Neuron (in vitro differentiated cells): ENCODE results near the gene AK6.
"Not testable (repeated sequence)": the region's sequence is repeated elsewhere in the genome, so short reads cannot be mapped to it uniquely, and the experiment has no call there.

Experiments
- H2AFZ ChIP-seq: one replicate; pipeline ENCODE4 v1.6.1; 2013; ENCODE audit warnings: low read depth, mild to moderate bottlenecking, inconsistent platforms, low read length, moderate library complexity
- H3K27me3 ChIP-seq: one replicate; pipeline ENCODE4 v1.6.1; 2013; ENCODE audit warnings: low read length; ENCODE audit not compliant: insufficient read depth
- H3K36me3 ChIP-seq: one replicate; pipeline ENCODE4 v1.6.1; 2013; ENCODE audit warnings: low read length; ENCODE audit not compliant: insufficient read depth
- H3K4me1 ChIP-seq: one replicate; pipeline ENCODE4 v1.6.1; 2013; ENCODE audit warnings: low read length; ENCODE audit not compliant: insufficient read depth
- H3K4me3 ChIP-seq: 2 replicates; pipeline ENCODE4 v1.5.1; 2013; ENCODE audit warnings: mild to moderate bottlenecking, low read length, moderate library complexity
- H3K9me3 ChIP-seq: one replicate; pipeline ENCODE4 v1.6.1; 2013; ENCODE audit warnings: low read length

AK6 gene

DNA sequence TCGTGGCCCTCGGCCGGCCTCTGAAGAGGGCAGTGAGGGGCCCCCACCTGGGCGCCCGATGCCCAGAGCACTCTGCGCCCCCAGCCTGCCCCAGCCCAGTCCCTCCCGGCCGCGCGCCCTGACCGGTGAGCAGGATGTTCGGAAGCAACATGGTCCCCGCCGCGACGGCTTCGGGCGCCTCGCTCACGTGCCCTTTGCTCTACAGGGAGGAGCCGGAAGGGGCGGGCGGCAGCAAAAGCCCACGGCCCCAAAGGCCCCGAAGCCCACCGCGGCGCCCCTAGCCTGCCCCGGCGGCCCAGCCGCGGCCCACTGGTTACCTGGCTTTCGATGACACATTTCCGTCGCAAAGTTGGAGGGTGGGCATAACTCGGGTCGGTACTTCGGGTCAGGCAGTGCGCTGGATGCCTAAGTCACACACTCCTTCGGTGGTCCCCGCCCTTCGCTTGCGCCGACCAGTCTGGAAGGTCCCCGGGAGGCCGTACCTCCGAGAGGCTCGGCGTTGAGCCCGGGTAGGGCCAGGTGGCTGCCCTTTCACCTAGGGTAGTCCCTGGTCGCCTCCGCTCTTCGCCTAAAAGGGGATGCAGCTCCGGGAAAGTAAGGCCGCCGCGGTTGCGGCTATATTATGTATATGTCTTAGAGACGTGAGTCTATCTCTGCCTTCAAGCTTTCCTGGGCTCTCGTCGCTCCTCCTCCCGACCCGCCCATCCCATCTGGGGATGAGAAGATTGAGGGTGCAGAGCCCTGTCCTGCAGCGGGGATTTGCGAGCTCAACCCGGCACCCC, at the start of gene AK6, which contains the start of the genes RAD17 and TAF9:
TSS of gene AK6 (minus strand) at position 181 of the 782 bp plus-strand sequence. CDS start at position 151, 30 bp downstream.
TSS of gene RAD17 (plus strand) at position 479 of the 782 bp plus-strand sequence. CDS start 2,391 bp downstream, outside the sequence.
TSS of gene TAF9 (minus strand) at position 181 of the 782 bp plus-strand sequence. CDS start 3,783 bp downstream, outside the sequence.
- Histone ChIP-seq H3K36me3 (peaks cover 35% of the 10 kb centered on the region), H3K27me3 (no peaks in the 10 kb centered on the region), H3K4me3 (peak within 1 kb of the TSS; percentile 88), H3K9me3 (no peaks in the 10 kb centered on the region), H3K4me1 (peaks cover 22% of the 10 kb centered on the region), H2AFZ (peak within 1 kb of the TSS; percentile 62)

- Histone ChIP-seq H3K36me3 (peaks cover 17% of the 10 kb centered on the region), H3K27me3 (no peaks in the 10 kb centered on the region), H2AFZ (no peak overlapping the region), H3K4me1 (no peaks in the 10 kb centered on the region), H3K4me3 (no peak overlapping the region), H3K9me3 (peaks cover 10% of the 10 kb centered on the region)
Measured at GRCh38 chr5:69418554-69418953, 49.2 kb upstream of the AK6 start.

DNA sequence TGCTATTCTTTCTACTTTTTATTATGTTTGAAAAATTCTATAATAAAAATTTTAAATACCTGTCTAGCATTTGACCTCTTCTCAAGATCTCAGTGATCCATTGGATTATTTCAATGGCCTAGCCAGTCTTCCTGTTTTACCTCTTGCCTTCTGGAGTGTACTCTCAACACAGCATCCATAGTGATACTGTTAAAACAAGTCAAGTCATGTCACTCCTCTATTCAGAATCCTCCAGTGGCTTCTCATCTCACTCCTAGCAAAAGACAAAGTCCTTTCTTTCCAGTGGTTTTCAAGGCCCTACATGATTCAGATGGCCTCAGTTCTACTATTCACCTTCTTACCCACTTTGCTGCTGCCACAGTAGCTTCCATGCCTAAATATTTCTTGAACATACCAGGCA, 47.4 kb upstream of the AK6 start:
- H3K9me3 ChIP-seq, result peaks cover 10% of the 10 kb centered on the region
- no peak overlapping the region for H3K4me3 ChIP-seq
- H3K4me1 ChIP-seq, result no peaks in the 10 kb centered on the region
- no peak overlapping the region for H2AFZ ChIP-seq
- H3K36me3 ChIP-seq, result peaks cover 28% of the 10 kb centered on the region
- no peaks in the 10 kb centered on the region for H3K27me3 ChIP-seq

DNA sequence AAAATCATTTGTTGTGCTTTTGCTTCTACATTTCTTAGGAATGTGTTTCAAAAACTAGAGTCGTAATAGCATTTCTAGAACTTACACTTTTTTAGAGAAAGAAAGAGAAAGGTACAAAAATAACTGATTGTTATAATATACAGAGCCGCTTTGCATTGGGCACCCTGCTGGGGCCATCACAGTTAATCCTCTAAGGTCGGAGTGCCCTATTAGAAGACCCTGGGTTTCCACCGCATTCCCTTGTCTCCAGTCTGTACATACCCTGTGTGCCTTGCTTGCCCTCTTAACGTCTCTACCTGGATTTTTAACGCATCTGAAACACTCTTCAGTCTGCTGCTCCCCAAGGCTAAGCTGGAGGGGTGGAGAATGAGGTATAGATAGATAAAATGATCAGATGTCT, 46.9 kb upstream of the AK6 start:
- H3K36me3 ChIP-seq, result peaks cover 32% of the 10 kb centered on the region

DNA sequence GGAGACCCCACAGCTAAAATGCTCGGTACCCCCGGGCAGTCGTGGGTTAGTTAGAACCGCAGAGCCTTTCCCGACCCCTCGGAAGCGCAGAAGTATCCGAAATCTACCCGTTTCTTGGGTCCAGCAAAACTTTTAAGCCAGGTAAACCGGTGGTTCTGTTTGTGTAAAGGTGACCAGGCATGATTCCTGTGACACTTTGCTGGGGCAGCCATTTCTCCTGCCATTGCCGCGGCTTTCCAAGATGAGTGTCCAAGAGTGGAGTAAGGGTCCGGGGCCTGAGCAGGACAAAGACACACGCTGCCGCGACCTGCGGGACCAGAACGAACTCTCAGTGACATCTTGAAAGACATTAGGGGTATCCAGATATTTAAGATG, 46.3 kb upstream of the AK6 start:
- Histone ChIP-seq H3K4me1 (no peaks in the 10 kb centered on the region), H3K4me3 (no peak overlapping the region), H3K9me3 (peaks cover 10% of the 10 kb centered on the region), H3K36me3 (peaks cover 34% of the 10 kb centered on the region), H2AFZ (no peak overlapping the region), H3K27me3 (no peaks in the 10 kb centered on the region)

More for the DNA sequence above, 46.9 kb upstream of the AK6 start:
- H2AFZ ChIP-seq, result no peak overlapping the region
- H3K4me1 ChIP-seq, result no peaks in the 10 kb centered on the region
- peaks cover 10% of the 10 kb centered on the region for H3K9me3 ChIP-seq
- H3K4me3 ChIP-seq, result no peak overlapping the region
- no peaks in the 10 kb centered on the region for H3K27me3 ChIP-seq

- Histone ChIP-seq H3K4me1 (no peaks in the 10 kb centered on the region), H3K27me3 (no peaks in the 10 kb centered on the region), H2AFZ (no peak within 1 kb of the TSS), H3K4me3 (no peak within 1 kb of the TSS), H3K36me3 (peaks cover 39% of the 10 kb centered on the region), H3K9me3 (peaks cover 10% of the 10 kb centered on the region)
Measured at GRCh38 chr5:69414885-69415583, 45.7 kb upstream of the AK6 start, which contains the start of gene MARVELD2. Gene MARVELD2 (plus strand): TSS chr5:69415116. CDS start chr5:69419386, 4,270 bp downstream.

- H3K4me3 ChIP-seq, result no peak overlapping the region
- H3K27me3 ChIP-seq, result no peaks in the 10 kb centered on the region
- H3K9me3 ChIP-seq, result peaks cover 2% of the 10 kb centered on the region
- peaks cover 37% of the 10 kb centered on the region for H3K36me3 ChIP-seq
- H3K4me1 ChIP-seq, result no peaks in the 10 kb centered on the region
- H2AFZ ChIP-seq, result no peak overlapping the region
Measured at GRCh38 chr5:69404659-69405330, 35.5 kb upstream of the AK6 start.

GRCh38 chr5:69378376-69378775, 9.1 kb upstream of the AK6 start:
- Histone ChIP-seq H3K27me3 (no peaks in the 10 kb centered on the region), H3K9me3 (no peaks in the 10 kb centered on the region), H3K4me3 (no peak overlapping the region), H2AFZ (no peak overlapping the region), H3K4me1 (no peaks in the 10 kb centered on the region), H3K36me3 (peaks cover 67% of the 10 kb centered on the region)

- Histone ChIP-seq H3K36me3 (peaks cover 46% of the 10 kb centered on the region), H3K27me3 (no peaks in the 10 kb centered on the region), H3K4me3 (no peak overlapping the region), H2AFZ (no peak overlapping the region), H3K4me1 (peaks cover 12% of the 10 kb centered on the region), H3K9me3 (no peaks in the 10 kb centered on the region)
Measured at GRCh38 chr5:69374911-69375446, 5.7 kb upstream of the AK6 start.

- Histone ChIP-seq H3K9me3 (no peaks in the 10 kb centered on the region), H2AFZ (no peak overlapping the region), H3K4me1 (peaks cover 22% of the 10 kb centered on the region), H3K27me3 (no peaks in the 10 kb centered on the region), H3K36me3 (peaks cover 33% of the 10 kb centered on the region), H3K4me3 (no peak overlapping the region)
Measured at GRCh38 chr5:69372394-69372793, 3.1 kb upstream of the AK6 start.

DNA sequence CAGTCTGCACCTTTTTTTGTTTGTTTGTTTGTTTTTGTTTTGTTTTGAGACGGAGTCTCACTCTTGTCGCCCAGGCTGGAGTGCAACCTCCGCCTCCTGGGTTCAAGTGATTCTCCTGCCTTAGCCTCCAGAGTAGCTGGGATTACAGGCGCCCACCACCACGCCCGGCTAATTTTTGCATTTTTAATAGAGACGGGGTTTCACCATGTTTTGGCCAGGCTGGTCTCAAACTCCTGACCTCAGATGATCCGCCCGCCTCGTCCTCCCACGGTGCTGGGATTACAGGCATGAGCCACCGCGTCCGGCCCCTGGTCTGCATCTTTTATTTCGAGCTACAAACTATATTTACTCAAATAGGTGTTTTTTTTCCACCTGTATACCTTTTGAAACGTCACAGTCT, 1.0 kb upstream of the AK6 start:
- not testable (repeated sequence) for H3K9me3 ChIP-seq, H3K27me3 ChIP-seq
- H2AFZ ChIP-seq, result peak overlapping the region; percentile 24
- H3K4me3 ChIP-seq, result peak overlapping the region; percentile 88
- H3K36me3 ChIP-seq, result peaks cover 34% of the 10 kb centered on the region
- peaks cover 22% of the 10 kb centered on the region for H3K4me1 ChIP-seq

GRCh38 chr5:69368458-69369339, 621 bp downstream of the AK6 start:
- no peaks in the 10 kb centered on the region for H3K9me3 ChIP-seq
- H2AFZ ChIP-seq, result peak overlapping the region; percentile 62
- H3K4me3 ChIP-seq, result peak overlapping the region; percentile 88
- peaks cover 34% of the 10 kb centered on the region for H3K36me3 ChIP-seq
- peaks cover 22% of the 10 kb centered on the region for H3K4me1 ChIP-seq
- H3K27me3 ChIP-seq, result no peaks in the 10 kb centered on the region
